DOHH2 (cell line): ENCODE measurements around the gene ABCC2.

Experiments used
- H3F3A ChIP-seq: fragments of 200-600 bp; sonication (generic), shearing (Covaris generic); 2 replicates; pipeline ENCODE4 v1.6.0; 2016; ENCODE audit warnings: antibody characterized with exemption, mild to moderate bottlenecking; ENCODE audit not compliant: control insufficient read depth, insufficient read depth
- H3K27ac ChIP-seq: fragments of 200-600 bp; sonication (generic); 2 replicates; pipeline ENCODE4 v1.5.1; 2014; ENCODE audit warnings: low read depth, mild to moderate bottlenecking, low read length, moderate library complexity
- H3K27me3 ChIP-seq: fragments of 200-600 bp; sonication (generic); 2 replicates; pipeline ENCODE4 v1.6.1; 2014; ENCODE audit warnings: mild to moderate bottlenecking, low read length, mixed read lengths; ENCODE audit not compliant: control insufficient read depth
- H3K36me3 ChIP-seq: fragments of 200-600 bp; sonication (generic); 2 replicates; pipeline ENCODE4 v1.6.1; 2014; ENCODE audit warnings: mild to moderate bottlenecking, low read length, moderate library complexity, mixed read lengths; ENCODE audit not compliant: control insufficient read depth
- H3K4me1 ChIP-seq: fragments of 200-600 bp; sonication (generic); 2 replicates; pipeline ENCODE4 v1.6.1; 2014; ENCODE audit warnings: mild to moderate bottlenecking, low read length, mixed read lengths; ENCODE audit not compliant: control insufficient read depth
- H3K4me2 ChIP-seq: fragments of 200-600 bp; sonication (generic); 2 replicates; pipeline ENCODE4 v1.6.0; 2014; ENCODE audit warnings: mild to moderate bottlenecking, low read length, moderate library complexity
- H3K4me3 ChIP-seq: fragments of 200-600 bp; sonication (generic); 2 replicates; pipeline ENCODE4 v1.5.1; 2014; ENCODE audit warnings: mild to moderate bottlenecking, low read length, mixed read lengths
- H3K79me2 ChIP-seq: fragments of 200-600 bp; sonication (generic); 2 replicates; pipeline ENCODE4 v1.6.1; 2014; ENCODE audit warnings: mild to moderate bottlenecking, low read length, mixed read lengths; ENCODE audit not compliant: control insufficient read depth
- H3K9me2 ChIP-seq: fragments of 200-600 bp; sonication (generic); replicated peaks from 2 replicates; pipeline ENCODE4 v1.6.1; 2014; ENCODE audit warnings: mild to moderate bottlenecking, low read length, mixed read lengths; ENCODE audit not compliant: control insufficient read depth
- H3K9me3 ChIP-seq: fragments of 200-600 bp; sonication (generic); 2 replicates; pipeline ENCODE4 v1.6.1; 2014; ENCODE audit warnings: antibody characterized with exemption, low read length, mixed read lengths; ENCODE audit not compliant: control insufficient read depth, insufficient read depth
- H4K20me1 ChIP-seq: fragments of 200-600 bp; sonication (generic); 2 replicates; pipeline ENCODE4 v1.6.0; 2014; ENCODE audit warnings: low read depth, mild to moderate bottlenecking, antibody characterized with exemption, low read length, moderate library complexity; ENCODE audit not compliant: control insufficient read depth, insufficient read depth
- CTCF ChIP-seq: fragments of 200-600 bp; sonication (generic); IDR thresholded peaks from one replicate; pipeline ENCODE4 v1.5.1; 2014; ENCODE audit warnings: antibody characterized with exemption, mild to moderate bottlenecking, low read depth, low read length; ENCODE audit not compliant: poor library complexity, severe bottlenecking
- EZH2phosphoT487 ChIP-seq: fragments of 200-600 bp; sonication (generic); IDR thresholded peaks from 2 replicates; pipeline ENCODE4 v1.6.1; 2017; ENCODE audit warnings: borderline replicate concordance, mild to moderate bottlenecking, antibody characterized with exemption, low read length, moderate library complexity, mixed read lengths

The ABCC2 gene

DNA sequence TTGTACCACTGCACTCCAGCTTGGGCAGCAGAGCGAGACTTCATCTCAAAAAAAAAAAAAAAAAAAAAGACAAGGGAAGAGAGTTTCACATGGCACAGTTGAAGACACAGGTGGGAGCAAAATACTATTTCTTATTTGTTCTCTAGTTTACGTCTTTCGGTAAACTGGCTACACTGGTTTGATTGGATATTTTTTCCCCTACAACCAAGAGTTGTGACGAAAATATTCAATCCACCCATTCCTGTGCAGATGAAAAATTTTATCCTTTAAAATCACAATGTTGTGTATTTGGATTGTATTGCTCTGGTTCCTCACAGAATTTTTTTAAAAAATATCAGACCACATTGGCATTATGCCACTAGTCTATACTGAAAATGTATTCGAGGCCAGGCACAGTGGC lies 14.5 kb upstream of the ABCC2 start:
- Histone ChIP-seq H3K4me3 (no peak overlapping the region), H3K27ac (no peak overlapping the region), H3F3A (no peaks in the 10 kb centered on the region), H3K79me2 (no peaks in the 10 kb centered on the region), H3K36me3 (no peaks in the 10 kb centered on the region), H3K4me2 (no peak overlapping the region), H3K4me1 (0 out of 2 replicates have a peak, but pooled peaks cover 3% of the 10 kb centered on the region), H3K9me2 (no peaks in the 10 kb centered on the region), H3K9me3 (no peaks in the 10 kb centered on the region), H3K27me3 (no peaks in the 10 kb centered on the region), H4K20me1 (no peaks in the 10 kb centered on the region)
- no peak for TF ChIP-seq EZH2phosphoT487
- TF ChIP-seq CTCF, result no peak

DNA sequence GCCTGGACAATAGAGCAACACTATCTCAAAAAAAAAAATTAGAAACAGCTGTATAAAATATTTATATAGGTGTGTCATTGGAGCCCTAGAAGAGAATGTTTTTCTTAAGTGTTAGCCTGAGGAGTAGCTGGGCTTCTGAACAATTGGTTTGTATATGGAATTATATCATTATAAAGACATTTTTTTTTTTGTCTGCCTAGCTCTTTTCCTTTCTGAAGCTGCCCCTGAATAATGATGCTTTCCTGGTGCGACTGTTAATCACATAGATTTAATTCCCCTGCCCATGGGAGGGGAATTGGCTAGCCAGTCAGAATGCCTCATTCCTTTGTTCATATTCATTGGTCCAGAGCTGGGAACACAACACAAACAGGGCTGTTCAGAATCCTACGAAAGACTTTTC lies 13.9 kb upstream of the ABCC2 start:
- H4K20me1 ChIP-seq, result no peaks in the 10 kb centered on the region
- H3F3A ChIP-seq, result no peaks in the 10 kb centered on the region
- no peaks in the 10 kb centered on the region for H3K36me3 ChIP-seq
- no peak overlapping the region for H3K27ac ChIP-seq
- H3K4me3 ChIP-seq, result no peak overlapping the region
- no peaks in the 10 kb centered on the region for H3K79me2 ChIP-seq
- no peak overlapping the region for H3K4me2 ChIP-seq
- no peaks in the 10 kb centered on the region for H3K9me3 ChIP-seq
- H3K4me1 ChIP-seq, result 0 out of 2 replicates have a peak, but pooled peaks cover 3% of the 10 kb centered on the region
- H3K9me2 ChIP-seq, result no peaks in the 10 kb centered on the region
- H3K27me3 ChIP-seq, result no peaks in the 10 kb centered on the region
- no peak for TF ChIP-seq CTCF
- TF ChIP-seq EZH2phosphoT487, result no peak

DNA sequence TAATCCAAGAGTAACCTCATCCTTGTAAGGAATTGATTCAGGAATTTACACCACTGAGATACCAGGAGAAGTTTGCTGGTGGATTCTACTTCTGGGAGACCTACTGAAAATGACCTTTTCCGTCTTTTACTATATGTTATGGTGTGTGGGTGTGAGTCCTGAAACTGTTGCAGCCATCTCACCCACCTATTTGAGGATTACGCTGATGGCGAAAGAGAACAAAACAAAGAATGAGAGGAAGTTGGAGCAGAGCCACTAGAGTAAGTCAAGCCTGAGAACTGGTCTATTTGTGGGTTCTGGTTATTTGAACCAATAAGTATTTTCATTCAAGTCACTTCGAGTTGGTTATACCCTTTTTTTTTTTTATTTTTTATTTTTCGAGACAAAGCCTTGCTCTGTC lies 12.7 kb upstream of the ABCC2 start:
- 0 out of 2 replicates have a peak, but pooled peaks cover under 1% of the 10 kb centered on the region for H3F3A ChIP-seq

More for the DNA sequence above, 12.7 kb upstream of the ABCC2 start:
- no peaks in the 10 kb centered on the region for H4K20me1 ChIP-seq
- TF ChIP-seq EZH2phosphoT487 (no peak), CTCF (no peak)
- H3K4me2 ChIP-seq, result no peak overlapping the region
- H3K9me3 ChIP-seq, result no peaks in the 10 kb centered on the region
- no peaks in the 10 kb centered on the region for H3K79me2 ChIP-seq
- H3K36me3 ChIP-seq, result no peaks in the 10 kb centered on the region
- H3K4me1 ChIP-seq, result no peaks in the 10 kb centered on the region
- no peaks in the 10 kb centered on the region for H3K27me3 ChIP-seq
- no peak overlapping the region for H3K27ac ChIP-seq
- H3K9me2 ChIP-seq, result no peaks in the 10 kb centered on the region
- no peak overlapping the region for H3K4me3 ChIP-seq
